AG04450 (cell line): ENCODE results near the gene AXL. TPM values are rescaled to one million over a fixed set of nuclear protein-coding genes. Genes with fewer than 3 reads are reported as not detected.
A peak's percentile ranks its signal among the peaks of the same experiment; 100 is the strongest.

ENCODE experiments used
- CTCF ChIA-PET: fragments of 300-600, 350-600 bp; formaldehyde crosslinking; extraction: SDS; loops from one replicate; lab custom pipeline; 2022; ENCODE audit warnings: antibody characterized with exemption, inconsistent platforms; lab: Charles Lee
- POLR2A ChIA-PET: fragments of 350-600 bp; formaldehyde crosslinking; extraction: SDS; loops from one replicate; lab custom pipeline; 2021; ENCODE audit warnings: antibody characterized with exemption, inconsistent platforms; lab: Yijun Ruan, JAX
- DNase-seq: peaks from one replicate; pipeline ENCODE4 v3.0.0-alpha.2; 2011; ENCODE audit warnings: low read depth, low spot score
- H3K27ac ChIP-seq: one replicate; pipeline ENCODE4 v1.5.1; 2012; ENCODE audit warnings: low read depth, low read length, control low read depth
- H3K27me3 ChIP-seq: one replicate; pipeline ENCODE4 v1.6.0; 2012; ENCODE audit warnings: low read length; ENCODE audit not compliant: control insufficient read depth, insufficient read depth
- H3K4me3 ChIP-seq: 2 replicates; pipeline ENCODE4 v1.5.1; 2011; ENCODE audit warnings: mild to moderate bottlenecking, low read depth, low read length, control low read depth
- H3K9me3 ChIP-seq: 2 replicates; pipeline ENCODE4 v1.5.1; 2012; ENCODE audit warnings: low read length; ENCODE audit not compliant: control insufficient read depth, insufficient read depth
- CTCF ChIP-seq: IDR thresholded peaks from 2 replicates; pipeline ENCODE4 v1.5.1; 2011; ENCODE audit warnings: low read depth, low read length, control low read depth, inconsistent platforms
- polyA plus RNA-seq: library from polyadenylated mRNA; depleted of rRNA; stranded (reverse); fragments of >200 nt; gene quantifications from 2 replicates; pipeline ENCODE4 v1.2.3, GENCODE V29; 2011

AXL gene
- polyA plus RNA-seq, 1 experiment: 210 TPM

GRCh38 chr19:41307090-41307875 lies 88.3 kb downstream of the AXL start:
- H3K4me3 ChIP-seq: no peak overlapping the region
- no peaks in the 10 kb centered on the region for H3K9me3 ChIP-seq
- CTCF ChIA-PET: interaction anchor here (0.5 to 2.9 kb wide), 10 partner anchors 10 to 887 kb away, joined by 3 to 72 read pairs (median 7); no protein-coding TSS in a partner anchor
- no peak overlapping the region for H3K27ac ChIP-seq
- no peaks in the 10 kb centered on the region for H3K27me3 ChIP-seq
- POLR2A ChIA-PET: no interaction called here
- no peak for TF ChIP-seq CTCF
- no peak for DNase-seq

- TF ChIP-seq CTCF: no peak
- H3K4me3 ChIP-seq: no peak overlapping the region
- CTCF ChIA-PET: interaction anchor here (0.5 to 2.9 kb wide), 18 partner anchors 9 to 886 kb away, joined by 3 to 72 read pairs (median 6); partner anchors contain the start of gene AXL
- DNase-seq: no peak
- POLR2A ChIA-PET: interaction anchor here (0.6 to 1.2 kb wide), 3 partner anchors 10 to 45 kb away, joined by 3 to 5 read pairs (median 4); no protein-coding TSS in a partner anchor
- no peaks in the 10 kb centered on the region for H3K9me3 ChIP-seq
- H3K27me3 ChIP-seq: no peaks in the 10 kb centered on the region
- peak overlapping the region; percentile 42 for H3K27ac ChIP-seq
Observed at GRCh38 chr19:41307954-41308449, 89.0 kb downstream of the AXL start.

- peak overlapping the region; percentile 93 for H3K4me3 ChIP-seq
- POLR2A ChIA-PET: interaction anchor here (0.6 to 1.2 kb wide), 6 partner anchors 9 to 44 kb away, joined by 3 to 8 read pairs (median 4); no protein-coding TSS in a partner anchor
- no peaks in the 10 kb centered on the region for H3K27me3 ChIP-seq
- peak overlapping the region; percentile 47 for H3K27ac ChIP-seq
- CTCF ChIA-PET: interaction anchor here (0.6 to 2.9 kb wide), 38 partner anchors 9 to 591 kb away, joined by 3 to 72 read pairs (median 4); partner anchors contain the start of genes AXL, DMAC2 and RAB4B
- H3K9me3 ChIP-seq: no peaks in the 10 kb centered on the region
- TF ChIP-seq CTCF: peak; percentile 97
- DNase-seq: peak; percentile 69
Observed at GRCh38 chr19:41308450-41309179, 89.6 kb downstream of the AXL start.

- no peak for DNase-seq
- TF ChIP-seq CTCF: no peak
- ChIA-PET CTCF (interaction anchor here (0.6 to 2.9 kb wide), 35 partner anchors 8 to 590 kb away, joined by 3 to 72 read pairs (median 4); partner anchors contain the start of genes DMAC2 and RAB4B), POLR2A (interaction anchor here (0.7 to 1.8 kb wide), 7 partner anchors 8 to 55 kb away, joined by 4 to 8 read pairs (median 5); partner anchors contain the start of genes B9D2 and TGFB1)
- H3K27ac ChIP-seq: peak overlapping the region; percentile 98
- peak overlapping the region; percentile 93 for H3K4me3 ChIP-seq
- no peaks in the 10 kb centered on the region for H3K9me3 ChIP-seq
- no peaks in the 10 kb centered on the region for H3K27me3 ChIP-seq
Observed at GRCh38 chr19:41309180-41310032, 90.4 kb downstream of the AXL start.
